ENCODE data around the gene FAM193B. TPM values are rescaled to one million over a fixed set of nuclear protein-coding genes. Genes with fewer than 3 reads are reported as not detected.

Gene FAM193B
- total and polyA plus RNA-seq, 2 of the 13 experiments (the other 11 are each of a cell fraction or from before 2014, with no cell fraction given) = 21.2 to 40.9 TPM

GRCh38 chr5:177603631-177604030 lies 49.3 kb upstream of the FAM193B start (continued):
- TF ChIP-seq ZNF318 (CRISPR knock-in tag; IDR thresholded peaks at IDR 0.05) = no peak

GRCh38 chr5:177602458-177602830 lies 48.1 kb upstream of the FAM193B start:
- H3K4me2 ChIP-seq (ENCODE audit: low read depth, low read length) = no peak overlapping the region
- DNase-seq (ENCODE audit: low spot score) (no peak), FAIRE-seq (no peak), ATAC-seq (no peak)
- TF ChIP-seq ZNF101 (CRISPR knock-in tag; IDR thresholded peaks at IDR 0.05; ENCODE audit: borderline replicate concordance, low read depth) (no peak), SNRNP70 (IDR thresholded peaks at IDR 0.05; ENCODE audit: low read depth, low read length) (no peak), BORCS8-MEF2B (CRISPR knock-in tag; IDR thresholded peaks at IDR 0.05) (no peak), RAD51 (IDR thresholded peaks at IDR 0.05; ENCODE audit: borderline replicate concordance) (no peak), CHD4 (IDR thresholded peaks at IDR 0.05; ENCODE audit: borderline replicate concordance, low read length) (no peak)
- CTCF ChIA-PET (ENCODE audit: low intra/inter-chr PET ratio, low total read pairs) = no interaction called here
- intact Hi-C loops (cut with micrococcal nuclease; ENCODE audit: unreplicated experiment) (no loop called here), in situ Hi-C loops (cut with HindIII; ENCODE audit: extremely low pct_ligation_motif_present, low pct_unique_long_range_greater_than_20kb) (loop anchor here (25.0 kb wide), 1 partner anchor 460 kb away; no protein-coding TSS in a partner anchor)
- BruUV-seq (replicated peaks) = no TSS peak
- POLR2A ChIA-PET = no interaction called here
- no peak overlapping the region for H2AFZ ChIP-seq (ENCODE audit: low read length)
- H3K4me3 ChIP-seq (replicated peaks in 1 of 3; ENCODE audit: insufficient read depth in 1 of 3, low read depth in 2 of 3, low read length in 3 of 3) = no peak overlapping the region
- 93% methylated on average over 4 of the region's 4 CpGs for WGBS (ENCODE audit: low lambda C conversion rate)
- H3K4me1 ChIP-seq (ENCODE audit: insufficient read depth, low read length) = peaks cover 31% of the 10 kb centered on the region
- no peak overlapping the region for H3K27ac ChIP-seq (ENCODE audit: extremely low read length, insufficient read depth, low read length)
- H3K27me3 ChIP-seq (ENCODE audit: control insufficient read depth in 1 of 2, insufficient read depth in 2 of 2, low read length in 2 of 2) = no peaks in the 10 kb centered on the region
- H3K36me3 ChIP-seq (replicated peaks in 1 of 2; ENCODE audit: control insufficient read depth in 1 of 2, insufficient read depth in 2 of 2, low read length in 2 of 2) = no peaks in the 10 kb centered on the region; a peak in 2 of 5 replicates
- H3K79me2 ChIP-seq (ENCODE audit: insufficient read depth, low read length) = peaks cover 5% of the 10 kb centered on the region
- no peaks in the 10 kb centered on the region for H3K9me3 ChIP-seq (ENCODE audit: low read length)
- H4K20me1 ChIP-seq (ENCODE audit: insufficient read depth, low read length) = no peaks in the 10 kb centered on the region
- H3K9ac ChIP-seq (ENCODE audit: insufficient read depth, low read depth, low read length) = no peak overlapping the region
